SK-N-SH (cell line): ENCODE data around the gene VASP. TPM values are rescaled to one million over a fixed set of nuclear protein-coding genes. Genes with fewer than 3 reads are reported as not detected.

Experiments
- CTCF ChIA-PET: fragments of 300-600, 350-600 bp; formaldehyde crosslinking; extraction: SDS; loops from one replicate; lab custom pipeline; 2021; lab: Yijun Ruan, JAX
- POLR2A ChIA-PET: fragments of 350-600 bp; sonication (Branson Sonifier 250); formaldehyde crosslinking; extraction: SDS; loops from one replicate; lab custom pipeline; 2020; ENCODE audit warnings: antibody characterized with exemption, inconsistent platforms; lab: Yijun Ruan, JAX
- DNase-seq: peaks from one replicate; pipeline ENCODE4 v3.0.0; 2012
- H2AFZ ChIP-seq: fragments of 200-600 bp; sonication (generic); 2 replicates; pipeline ENCODE4 v1.8.1; 2016; ENCODE audit warnings: antibody characterized with exemption, mild to moderate bottlenecking, low read depth
- H3F3A ChIP-seq: fragments of 200-600 bp; sonication (generic); replicated peaks from 2 replicates; pipeline ENCODE3; 2016; ENCODE audit warnings: antibody characterized with exemption, mild to moderate bottlenecking; ENCODE audit not compliant: insufficient read depth
- H3K27ac ChIP-seq, 2 experiments: fragments of 200-500 bp in 1 of 2; fragments of 200-600 bp in 1 of 2; sonication (Bioruptor generic) in 1 of 2; sonication (generic), shearing (Covaris generic) in 1 of 2; 2 replicates each; pipeline versions ENCODE4 v1.5.1 to v1.6.1; 2014 to 2016; ENCODE audit warnings: low read depth in 2 of 2, inconsistent platforms in 1 of 2, low read length in 1 of 2, mild to moderate bottlenecking in 1 of 2, mixed read lengths in 1 of 2
- H3K27me3 ChIP-seq: fragments of 200-600 bp; sonication (generic), shearing (Covaris generic); 2 replicates; pipeline ENCODE4 v1.6.1; 2016; ENCODE audit warnings: mixed run types; ENCODE audit not compliant: insufficient read depth
- H3K36me3 ChIP-seq, 2 experiments: fragments of 200-500 bp in 1 of 2; fragments of 200-600 bp in 1 of 2; sonication (Bioruptor generic) in 1 of 2; sonication (generic) in 1 of 2; replicated peaks in 1 of 2; 2 replicates each; pipeline versions ENCODE3 to v1.5.1; 2014 to 2016; ENCODE audit warnings: low read length in 1 of 2, mild to moderate bottlenecking in 1 of 2; ENCODE audit not compliant: insufficient read depth in 2 of 2, control insufficient read depth in 1 of 2
- H3K4me1 ChIP-seq, 2 experiments: fragments of 200-500 bp in 1 of 2; fragments of 200-600 bp in 1 of 2; sonication (Bioruptor generic) in 1 of 2; sonication (generic), shearing (Covaris generic) in 1 of 2; 2 replicates each; pipeline versions ENCODE4 v1.5.1 to v1.6.1; 2014 to 2016; ENCODE audit warnings: low read depth in 1 of 2, low read length in 1 of 2, mixed run types in 1 of 2; ENCODE audit not compliant: insufficient read depth in 2 of 2, control insufficient read depth in 1 of 2
- H3K4me2 ChIP-seq: fragments of 200-600 bp; sonication (generic), shearing (Covaris generic); 2 replicates; pipeline ENCODE4 v1.6.1; 2017; ENCODE audit warnings: mixed run types
- H3K4me3 ChIP-seq, 2 experiments: fragments of 200-500 bp in 1 of 2; fragments of 200-600 bp in 1 of 2; sonication (Bioruptor generic) in 1 of 2; sonication (generic), shearing (Covaris generic) in 1 of 2; 2 replicates each; pipeline versions ENCODE4 v1.5.1 to v1.8.1; 2014 to 2016; ENCODE audit warnings: low read depth in 2 of 2, inconsistent platforms in 1 of 2, low read length in 1 of 2, mild to moderate bottlenecking in 1 of 2, mixed read lengths in 1 of 2, moderate library complexity in 1 of 2
- H3K79me2 ChIP-seq: fragments of 200-600 bp; sonication (generic); 2 replicates; pipeline ENCODE4 v1.8.1; 2017; ENCODE audit warnings: mild to moderate bottlenecking; ENCODE audit not compliant: insufficient read depth
- H3K9ac ChIP-seq: fragments of 200-600 bp; sonication (generic); 2 replicates; pipeline ENCODE4 v1.6.1; 2017; ENCODE audit warnings: mixed run types
- H3K9me2 ChIP-seq: fragments of 200-600 bp; sonication (generic); 2 replicates; pipeline ENCODE4 v1.6.1; 2017; ENCODE audit warnings: mixed run types
- H3K9me3 ChIP-seq: fragments of 200-600 bp; sonication (generic); 2 replicates; pipeline ENCODE4 v1.6.1; 2017; ENCODE audit warnings: mixed run types, mild to moderate bottlenecking, moderate library complexity
- H4K20me1 ChIP-seq: fragments of 200-600 bp; sonication (generic); 2 replicates; pipeline ENCODE4 v1.6.1; 2017; ENCODE audit warnings: mild to moderate bottlenecking, mixed run types; ENCODE audit not compliant: insufficient read depth
- CHD2 ChIP-seq: fragments of 150-350 bp; IDR thresholded peaks from 2 replicates; pipeline ENCODE4 v1.6.1; 2018; ENCODE audit warnings: low read length; ENCODE audit not compliant: partially characterized antibody
- CTCF ChIP-seq: fragments of 200-600 bp; sonication (generic); IDR thresholded peaks from 2 replicates; pipeline ENCODE4 v1.6.1; 2017; ENCODE audit warnings: antibody characterized with exemption, mild to moderate bottlenecking, moderate library complexity
- EP300 ChIP-seq, 2 experiments: IDR thresholded peaks; 2 replicates each; pipeline versions ENCODE4 v1.4.0 to v1.6.1; 2012; ENCODE audit warnings: borderline replicate concordance in 1 of 2, low read depth in 1 of 2, low read length in 1 of 2
- FOXJ3 ChIP-seq: sonication (generic); formaldehyde crosslinking; IDR thresholded peaks from 2 replicates; pipeline ENCODE4 v1.5.1; 2020; ENCODE audit warnings: mild to moderate bottlenecking, missing genetic modification reagents
- FOXM1 ChIP-seq: IDR thresholded peaks from 2 replicates; pipeline ENCODE4 v1.4.0; 2012; ENCODE audit warnings: low read depth, mild to moderate bottlenecking
- GABPA ChIP-seq: IDR thresholded peaks from 2 replicates; pipeline ENCODE4 v1.4.0; 2012; ENCODE audit warnings: low read depth, mild to moderate bottlenecking
- GATA2 ChIP-seq: sonication (generic); formaldehyde crosslinking; IDR thresholded peaks from 2 replicates; pipeline ENCODE4 v1.5.0; 2020; ENCODE audit warnings: mild to moderate bottlenecking, missing genetic modification reagents
- NFIC ChIP-seq: IDR thresholded peaks from 2 replicates; pipeline ENCODE4 v1.4.0; 2012; ENCODE audit warnings: borderline replicate concordance
- PBX3 ChIP-seq: IDR thresholded peaks from 2 replicates; pipeline ENCODE4; 2012
- RCOR1 ChIP-seq: fragments of 150-350 bp; IDR thresholded peaks from 2 replicates; pipeline ENCODE4 v1.6.1; 2017; ENCODE audit warnings: antibody characterized with exemption, low read length
- RXRA ChIP-seq: IDR thresholded peaks from 2 replicates; pipeline ENCODE4 v1.4.0; 2012; ENCODE audit warnings: low read depth, mild to moderate bottlenecking, borderline replicate concordance
- SMC3 ChIP-seq: IDR thresholded peaks from 2 replicates; pipeline ENCODE4 v1.6.1; 2012; ENCODE audit warnings: low read depth, low read length, improper control_type of control experiment
- TEAD4 ChIP-seq: IDR thresholded peaks from 2 replicates; pipeline ENCODE4 v1.4.0; 2012; ENCODE audit warnings: mild to moderate bottlenecking, borderline replicate concordance; ENCODE audit not compliant: insufficient read depth
- ZBTB33 ChIP-seq: IDR thresholded peaks from 2 replicates; pipeline ENCODE4 v1.4.0; 2012; ENCODE audit warnings: low read depth, borderline replicate concordance
- WGBS: methylation state at CpG from one replicate; pipeline ENCODE4 v1.1.6; 2017; ENCODE audit warnings: low lambda C conversion rate; 5-methylcytosine and 5-hydroxymethylcytosine counted together
- polyA plus RNA-seq, 3 experiments: library from polyadenylated mRNA; depleted of rRNA; stranded (reverse); fragments of >200 nt; gene quantifications; 2 replicates each; pipeline ENCODE4 v1.2.3, GENCODE V29; 2012

Gene VASP
- polyA plus RNA-seq, 1 of the 3 experiments (the other 2 are of a cell fraction): 37.8 TPM

- H3K79me2 ChIP-seq: no peaks in the 10 kb centered on the region
- no peaks in the 10 kb centered on the region for H3K9me3 ChIP-seq
- H3K27me3 ChIP-seq: no peaks in the 10 kb centered on the region
- CTCF ChIA-PET: interaction anchor here (0.6 to 27.6 kb wide), 4 partner anchors 11 to 42 kb away, joined by 3 to 870 read pairs (median 8); no protein-coding TSS in a partner anchor
- H3K4me2 ChIP-seq: no peak overlapping the region
- H3K9ac ChIP-seq: no peak overlapping the region
- no peak overlapping the region for H3K4me3 ChIP-seq
- no peak for DNase-seq
- 73% methylated on average over 42 of the region's 44 CpGs for WGBS
- peaks cover 40% of the 10 kb centered on the region; the same call in 1 of the 2 replicates for H4K20me1 ChIP-seq
- peaks cover 8% of the 10 kb centered on the region for H3F3A ChIP-seq
- no peak overlapping the region for H3K27ac ChIP-seq
- no peaks in the 10 kb centered on the region for H3K36me3 ChIP-seq
- H2AFZ ChIP-seq: no peak overlapping the region
- POLR2A ChIA-PET: no interaction called here
- H3K9me2 ChIP-seq: no peaks in the 10 kb centered on the region
- H3K4me1 ChIP-seq: peaks cover 0 to 17% of the 10 kb centered on the region in 2 experiments; a peak in 1 of 4 replicates
- TF ChIP-seq RCOR1 (no peak), GABPA (no peak), GATA2 (CRISPR knock-in tag) (no peak), SMC3 (no peak), EP300 (IDR thresholded peaks at IDR 0.05; ENCODE audit: borderline replicate concordance in 1 of 2, low read depth in 1 of 2, low read length in 1 of 2) (no peak), NFIC (no peak), CTCF (no peak), CHD2 (no peak), PBX3 (no peak), FOXM1 (no peak), ZBTB33 (no peak), FOXJ3 (CRISPR knock-in tag) (no peak)
Measured at GRCh38 chr19:45472563-45473366, 34.5 kb upstream of the VASP start.

- Histone ChIP-seq H2AFZ (no peak overlapping the region), H3F3A (peaks cover 8% of the 10 kb centered on the region), H3K9me2 (no peaks in the 10 kb centered on the region), H3K27ac (no peak overlapping the region)
- no peak for DNase-seq
- CTCF ChIA-PET: interaction anchor here (2.0 to 27.6 kb wide), 2 partner anchors 12 to 30 kb away, joined by 12 to 870 read pairs; no protein-coding TSS in a partner anchor
- POLR2A ChIA-PET: no interaction called here
- TF ChIP-seq RXRA: no peak
- no peak for TF ChIP-seq TEAD4
- TF ChIP-seq, all 33 proteins: peak for 0
- no peaks in the 10 kb centered on the region for H3K27me3 ChIP-seq
- H3K9me3 ChIP-seq: no peaks in the 10 kb centered on the region
- H4K20me1 ChIP-seq: peaks cover 36% of the 10 kb centered on the region; the same call in 1 of the 2 replicates
- peaks cover 0 to 17% of the 10 kb centered on the region in 2 experiments; a peak in 2 of 4 replicates for H3K4me1 ChIP-seq
- no peak overlapping the region for H3K4me2 ChIP-seq
- no peaks in the 10 kb centered on the region for H3K36me3 ChIP-seq
- H3K79me2 ChIP-seq: no peaks in the 10 kb centered on the region
- WGBS: 35% methylated on average over 4 of the region's 5 CpGs
- H3K4me3 ChIP-seq: no peak overlapping the region
- H3K9ac ChIP-seq: no peak overlapping the region
Measured at GRCh38 chr19:45473367-45473681, 34.0 kb upstream of the VASP start.
